ENCODE results near the gene LMF1. TPM values are rescaled to one million over a fixed set of nuclear protein-coding genes. Genes with fewer than 3 reads are reported as not detected.

LMF1 gene
- total and polyA plus RNA-seq, 2 of the 4 experiments (the other 2 are of a cell fraction): 7.7 to 13.1 TPM

DNA sequence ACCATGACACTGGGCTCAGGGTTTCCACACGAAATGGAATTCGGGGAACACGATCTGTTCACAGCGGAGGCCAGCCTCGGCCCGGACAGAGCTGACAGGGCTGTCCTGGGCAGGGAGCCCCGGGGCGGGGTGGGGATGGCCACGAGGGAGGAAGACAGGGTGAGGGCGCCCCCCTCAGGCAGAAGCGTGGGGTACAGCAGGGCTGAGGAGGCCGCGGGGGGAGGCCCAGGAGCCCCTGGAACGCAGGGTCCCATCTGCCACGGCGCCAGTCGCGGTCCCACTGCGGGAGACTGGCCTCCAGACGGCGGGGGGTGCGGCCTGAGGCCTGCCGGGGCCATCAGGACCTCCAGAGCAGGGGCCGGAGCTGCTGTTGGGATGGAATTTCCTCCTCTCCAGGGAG lies 75.9 kb downstream of the LMF1 start:
- Histone ChIP-seq H4K5ac (ENCODE audit: low read depth, low read length) (no peak overlapping the region), H3K79me1 (ENCODE audit: low read depth in 1 of 2, low read length in 2 of 2) (no peaks in the 10 kb centered on the region), H3K36me3 (ENCODE audit: control insufficient read depth, insufficient read depth, low read length) (peaks cover 2% of the 10 kb centered on the region; the same call in 1 of the 2 replicates), H3K4ac (ENCODE audit: low read depth, low read length) (no peak overlapping the region), H3K9ac (ENCODE audit: low read depth, low read length) (no peak overlapping the region), H3K14ac (replicated peaks; ENCODE audit: low read depth, low read length) (no peak overlapping the region), H3K4me1 (ENCODE audit: control insufficient read depth, insufficient read depth, low read length) (no peaks in the 10 kb centered on the region), H3K18ac (ENCODE audit: low read depth, low read length) (no peak overlapping the region), H2AFZ (replicated peaks; ENCODE audit: low read length, poor library complexity) (no peak overlapping the region), H3K27ac (ENCODE audit: insufficient read depth, low read length) (no peak overlapping the region), H3K23ac (ENCODE audit: low read depth, low read length) (no peak overlapping the region), H2AK5ac (ENCODE audit: low read depth, low read length) (no peak overlapping the region), H2BK15ac (ENCODE audit: low read depth, low read length) (no peak overlapping the region), H2BK5ac (ENCODE audit: low read depth, low read length, poor library complexity, severe bottlenecking) (no peak overlapping the region), H4K8ac (ENCODE audit: low read depth in 2 of 2, low read length in 2 of 2) (no peak overlapping the region), H4K91ac (ENCODE audit: insufficient read depth, low read depth, low read length) (no peak overlapping the region), H3K9me1 (ENCODE audit: insufficient read depth, low read length) (no peaks in the 10 kb centered on the region), H3K56ac (ENCODE audit: extremely low read depth, insufficient read depth, low read length) (no peak overlapping the region), H4K20me1 (ENCODE audit: insufficient read depth, low read length) (no peaks in the 10 kb centered on the region; the same call in 1 of the 2 replicates), H3K4me2 (ENCODE audit: low read depth, low read length) (no peak overlapping the region), H3K4me3 (ENCODE audit: insufficient read depth, low read depth, low read length) (no peak overlapping the region), H2BK120ac (ENCODE audit: low read depth, low read length) (no peak overlapping the region), H2BK20ac (ENCODE audit: low read depth, low read length) (no peak overlapping the region), H3K27me3 (ENCODE audit: control insufficient read depth, insufficient read depth, low read length) (no peaks in the 10 kb centered on the region), H3K9me3 (ENCODE audit: control insufficient read depth, insufficient read depth, low read length) (no peaks in the 10 kb centered on the region), H2AK9ac (replicated peaks; ENCODE audit: low read depth, low read length, poor library complexity) (no peak overlapping the region)
- dilution Hi-C loops (cut with HindIII; ENCODE audit: low sequenced_read_pairs, unreplicated experiment): no loop called here
- ATAC-seq (ENCODE audit: low read depth) (no peak), DNase-seq (no peak)
- 93% methylated on average over 11 of the region's 24 CpGs; no CpG with 5 or more reads in 1 of the 2 experiments for WGBS, 2 experiments (ENCODE audit: extremely low coverage in 2 of 2, insufficient read length in 1 of 2)
- in situ Hi-C loops (cut with MboI; ENCODE audit: low sequenced_read_pairs): no loop called here
- no TSS peak for BruUV-seq (replicated peaks)
- CTCF ChIA-PET: no interaction called here
- TF ChIP-seq BHLHE40 (IDR thresholded peaks at IDR 0.05; ENCODE audit: low read depth, low read length): no peak
- TF ChIP-seq CHD1 (IDR thresholded peaks at IDR 0.05; ENCODE audit: low read depth, low read length): no peak
- TF ChIP-seq, protein P1, sequence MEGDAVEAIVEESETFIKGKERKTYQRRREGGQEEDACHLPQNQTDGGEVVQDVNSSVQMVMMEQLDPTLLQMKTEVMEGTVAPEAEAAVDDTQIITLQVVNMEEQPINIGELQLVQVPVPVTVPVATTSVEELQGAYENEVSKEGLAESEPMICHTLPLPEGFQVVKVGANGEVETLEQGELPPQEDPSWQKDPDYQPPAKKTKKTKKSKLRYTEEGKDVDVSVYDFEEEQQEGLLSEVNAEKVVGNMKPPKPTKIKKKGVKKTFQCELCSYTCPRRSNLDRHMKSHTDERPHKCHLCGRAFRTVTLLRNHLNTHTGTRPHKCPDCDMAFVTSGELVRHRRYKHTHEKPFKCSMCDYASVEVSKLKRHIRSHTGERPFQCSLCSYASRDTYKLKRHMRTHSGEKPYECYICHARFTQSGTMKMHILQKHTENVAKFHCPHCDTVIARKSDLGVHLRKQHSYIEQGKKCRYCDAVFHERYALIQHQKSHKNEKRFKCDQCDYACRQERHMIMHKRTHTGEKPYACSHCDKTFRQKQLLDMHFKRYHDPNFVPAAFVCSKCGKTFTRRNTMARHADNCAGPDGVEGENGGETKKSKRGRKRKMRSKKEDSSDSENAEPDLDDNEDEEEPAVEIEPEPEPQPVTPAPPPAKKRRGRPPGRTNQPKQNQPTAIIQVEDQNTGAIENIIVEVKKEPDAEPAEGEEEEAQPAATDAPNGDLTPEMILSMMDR (conservative IDR thresholded peaks at IDR 0.05; ENCODE audit: low read depth, low read length): no peak; the same call in 1 of the 2 replicates
- TF ChIP-seq RAD21 (IDR thresholded peaks at IDR 0.05; ENCODE audit: low read length): no peak
- TF ChIP-seq CEBPB (IDR thresholded peaks at IDR 0.05; ENCODE audit: low read depth, low read length): no peak
- TF ChIP-seq, protein P2, sequence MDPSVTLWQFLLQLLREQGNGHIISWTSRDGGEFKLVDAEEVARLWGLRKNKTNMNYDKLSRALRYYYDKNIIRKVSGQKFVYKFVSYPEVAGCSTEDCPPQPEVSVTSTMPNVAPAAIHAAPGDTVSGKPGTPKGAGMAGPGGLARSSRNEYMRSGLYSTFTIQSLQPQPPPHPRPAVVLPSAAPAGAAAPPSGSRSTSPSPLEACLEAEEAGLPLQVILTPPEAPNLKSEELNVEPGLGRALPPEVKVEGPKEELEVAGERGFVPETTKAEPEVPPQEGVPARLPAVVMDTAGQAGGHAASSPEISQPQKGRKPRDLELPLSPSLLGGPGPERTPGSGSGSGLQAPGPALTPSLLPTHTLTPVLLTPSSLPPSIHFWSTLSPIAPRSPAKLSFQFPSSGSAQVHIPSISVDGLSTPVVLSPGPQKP (IDR thresholded peaks at IDR 0.05; ENCODE audit: borderline replicate concordance, low read depth, low read length): no peak
- intact Hi-C loops (cut with micrococcal nuclease): no loop called here
- POLR2A ChIA-PET (ENCODE audit: unreplicated experiment): no interaction called here
